Endothelial cell of umbilical vein (primary cell): ENCODE results near the gene PLD4. TPM values are rescaled to one million over a fixed set of nuclear protein-coding genes. Genes with fewer than 3 reads are reported as not detected.

Experiments
- BruUV-seq: library from RNA; stranded (reverse); fragments of 400-500 nt; replicated peaks from 2 replicates; lab custom pipeline; 2021; lab: Mats Ljungman, UMichigan
- CTCF ChIA-PET: fragments of 300-600, 350-600 bp; sonication (Branson Sonifier 250); formaldehyde crosslinking; loops from one replicate; lab custom pipeline; 2021; ENCODE audit warnings: antibody characterized with exemption, inconsistent platforms; lab: Charles Lee
- POLR2A ChIA-PET: fragments of 300-600, 350-600 bp; sonication (Branson Sonifier 250); formaldehyde crosslinking; loops from one replicate; lab custom pipeline; 2021; ENCODE audit warnings: antibody characterized with exemption, inconsistent platforms; lab: Charles Lee
- DNase-seq: peaks from one replicate; pipeline ENCODE4 v3.0.0-alpha.2; 2011; ENCODE audit warnings: low read depth, low spot score
- FAIRE-seq: peaks from 2 replicates; lab custom pipeline; 2011; peaks lifted over from hg19 to GRCh38; lab: Jason Lieb, UNC
- H2AFZ ChIP-seq: 2 replicates; pipeline ENCODE4 v1.6.0; 2012; ENCODE audit warnings: low read depth, low read length, control low read depth, inconsistent platforms
- H3K27ac ChIP-seq: 2 replicates; pipeline ENCODE4 v1.5.1; 2011; ENCODE audit warnings: low read depth, mild to moderate bottlenecking, control low read depth, low read length, moderate library complexity; ENCODE audit not compliant: insufficient read depth
- H3K27me3 ChIP-seq, 2 experiments: 2 replicates each; pipeline versions ENCODE4 v1.6.0 to v1.6.1; 2011; ENCODE audit warnings: low read length in 2 of 2, mixed read lengths in 1 of 2; ENCODE audit not compliant: control insufficient read depth in 2 of 2, insufficient read depth in 2 of 2
- H3K36me3 ChIP-seq, 2 experiments: 2 replicates in 1 of 2; 3 replicates in 1 of 2; pipeline ENCODE4 v1.5.1; 2011; ENCODE audit warnings: low read length in 2 of 2, mild to moderate bottlenecking in 1 of 2, moderate library complexity in 1 of 2; ENCODE audit not compliant: control insufficient read depth in 2 of 2, insufficient read depth in 2 of 2; ENCODE audit errors: extremely low read depth in 1 of 2
- H3K4me1 ChIP-seq: 3 replicates; pipeline ENCODE4 v1.5.1; 2011; ENCODE audit warnings: mild to moderate bottlenecking, low read length; ENCODE audit not compliant: control insufficient read depth, insufficient read depth; ENCODE audit errors: extremely low read depth
- H3K4me2 ChIP-seq: 2 replicates; pipeline ENCODE4 v1.6.1; 2011; ENCODE audit warnings: low read length, control low read depth, mixed read lengths; ENCODE audit not compliant: insufficient read depth
- H3K4me3 ChIP-seq, 3 experiments: fragments of 200-600 bp in 1 of 3; sonication (generic), shearing (Covaris generic) in 1 of 3; replicated peaks in 1 of 3; 2 replicates each; pipeline ENCODE4 v1.5.1; 2011 to 2016; ENCODE audit warnings: control low read depth in 3 of 3, low read length in 3 of 3, mild to moderate bottlenecking in 2 of 3, inconsistent platforms in 1 of 3, low read depth in 1 of 3, moderate library complexity in 1 of 3; ENCODE audit not compliant: insufficient read depth in 1 of 3
- H3K79me2 ChIP-seq: 2 replicates; pipeline ENCODE4 v1.6.0; 2012; ENCODE audit warnings: low read length, inconsistent platforms; ENCODE audit not compliant: control insufficient read depth, insufficient read depth
- H3K9ac ChIP-seq: replicated peaks from 2 replicates; pipeline ENCODE3; 2011; ENCODE audit warnings: low read length, control low read depth; ENCODE audit not compliant: insufficient read depth; ENCODE audit errors: extremely low read depth
- H3K9me1 ChIP-seq: replicated peaks from 3 replicates; pipeline ENCODE4 v1.6.0; 2011; ENCODE audit warnings: mild to moderate bottlenecking, low read length; ENCODE audit not compliant: control insufficient read depth, insufficient read depth; ENCODE audit errors: extremely low read depth
- H3K9me3 ChIP-seq: replicated peaks from 2 replicates; pipeline ENCODE4 v1.5.1; 2012; ENCODE audit warnings: low read length, inconsistent platforms; ENCODE audit not compliant: control insufficient read depth, insufficient read depth
- H4K20me1 ChIP-seq: replicated peaks from 2 replicates; pipeline ENCODE3; 2011; ENCODE audit warnings: mild to moderate bottlenecking, low read length; ENCODE audit not compliant: control insufficient read depth, insufficient read depth; ENCODE audit errors: extremely low read depth
- FOS ChIP-seq: IDR thresholded peaks from 2 replicates; pipeline ENCODE4 v1.6.1; 2011; ENCODE audit warnings: mild to moderate bottlenecking, low read length, moderate library complexity, borderline replicate concordance; ENCODE audit not compliant: insufficient read depth
- GATA2 ChIP-seq: IDR thresholded peaks from 2 replicates; pipeline ENCODE4 v1.7.0; 2011; ENCODE audit warnings: low read depth, mild to moderate bottlenecking, moderate library complexity, mixed read lengths, low read length; ENCODE audit not compliant: insufficient read length, insufficient read depth
- JUN ChIP-seq: IDR thresholded peaks from 2 replicates; pipeline ENCODE4 v1.6.1; 2011; ENCODE audit warnings: borderline replicate concordance, low read depth; ENCODE audit not compliant: insufficient read length, insufficient read depth
- MYC ChIP-seq: IDR thresholded peaks from one replicate; pipeline ENCODE4 v1.6.1; 2011; ENCODE audit warnings: mild to moderate bottlenecking, low read depth, low read length
- POLR2A ChIP-seq: IDR thresholded peaks from 2 replicates; pipeline ENCODE4 v1.6.1; 2012; ENCODE audit warnings: low read depth, mild to moderate bottlenecking, control low read depth, low read length
- POLR2AphosphoS5 ChIP-seq: IDR thresholded peaks from 2 replicates; pipeline ENCODE4 v1.6.1; 2012; ENCODE audit warnings: low read depth, mild to moderate bottlenecking, control low read depth, low read length, moderate library complexity; ENCODE audit not compliant: insufficient read depth
- dilution Hi-C: fragments of 300-500 bp; cut with MboI; formaldehyde crosslinking; loops from one replicate; pipeline ENCODE4 v1.15.0; 2019; ENCODE audit warnings: low sequenced_read_pairs; ENCODE audit not compliant: extremely low pct_ligation_motif_present
- intact Hi-C: fragments of 100-400 bp; cut with micrococcal nuclease; formaldehyde crosslinking; loops from one replicate; pipeline ENCODE4 v1.10.0; 2022
- polyA plus RNA-seq, 4 experiments: library from polyadenylated mRNA; depleted of rRNA in 3 of 4; stranded (reverse) in 3 of 4; unstranded in 1 of 4; fragments of >200 nt; gene quantifications; 2 replicates each; pipeline versions ENCODE4 v1.2.1 to v1.2.3, GENCODE V29; 2011 to 2012; ENCODE audit warnings: missing spikeins in 1 of 4
- total RNA-seq: library from RNA; stranded (reverse); gene quantifications from 2 replicates; pipeline ENCODE4 v1.2.3, GENCODE V29; 2021
- TF ChIP-seq, protein P1 (sequence below): IDR thresholded peaks from 2 replicates; pipeline ENCODE4 v1.6.1; 2011; ENCODE audit not compliant: insufficient read depth, insufficient read length

PLD4 gene
- total and polyA plus RNA-seq, 2 donors (not counting 3 experiments of a cell fraction or from before 2014, with no cell fraction given) = 0.01 to 0.11 TPM

DNA sequence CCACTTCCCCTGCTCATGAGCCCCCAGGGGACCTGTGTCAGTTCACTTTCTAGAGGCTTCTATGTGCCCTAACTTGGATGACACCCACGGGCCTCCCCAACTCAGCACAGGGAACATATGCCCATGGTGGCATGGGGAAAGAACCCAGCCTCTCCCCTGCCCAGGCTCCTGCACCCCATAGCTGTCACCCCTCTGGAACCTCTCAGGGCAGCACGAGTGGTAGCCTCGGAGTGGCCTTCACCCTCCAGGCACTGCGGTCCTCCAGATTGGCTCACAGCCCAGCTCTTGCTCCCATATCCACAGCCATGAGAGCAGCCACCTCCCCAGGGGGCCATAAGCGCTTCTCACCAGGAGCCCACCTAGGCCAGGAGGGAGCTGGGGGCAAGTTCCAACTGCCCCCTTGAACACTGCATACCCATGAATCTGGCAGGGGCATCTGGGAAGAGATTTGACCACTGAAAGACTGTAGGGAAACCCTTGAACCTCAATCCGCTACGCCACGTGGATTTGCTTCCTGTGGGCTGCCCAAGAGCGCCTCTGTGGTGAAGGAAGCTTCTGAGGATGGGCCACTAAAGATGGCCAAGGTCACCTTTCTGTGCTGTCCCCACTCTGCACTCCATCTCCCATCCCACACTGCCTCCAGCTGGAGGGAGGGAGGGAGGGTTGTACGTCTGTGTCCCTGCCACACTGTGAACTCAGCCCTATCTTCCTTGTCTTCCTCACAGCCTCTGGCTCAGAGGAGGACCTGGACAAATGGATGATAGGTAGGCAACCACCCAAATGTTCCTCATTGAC lies 11.9 kb downstream of the PLD4 start:
- Histone ChIP-seq H3K9me3 (no peaks in the 10 kb centered on the region), H3K4me3 (no peak overlapping the region), H3K9me1 (no peaks in the 10 kb centered on the region), H3K4me1 (peaks cover 6% of the 10 kb centered on the region), H2AFZ (no peak overlapping the region), H3K4me2 (no peak overlapping the region), H3K27me3 (peaks cover 3 to 11% of the 10 kb centered on the region in 2 experiments), H3K27ac (no peak overlapping the region), H3K79me2 (no peaks in the 10 kb centered on the region), H3K9ac (no peak overlapping the region), H4K20me1 (no peaks in the 10 kb centered on the region), H3K36me3 (no peaks in the 10 kb centered on the region)
- POLR2A ChIA-PET = no interaction called here
- CTCF ChIA-PET = interaction anchor here (0.9 to 4.4 kb wide), 6 partner anchors 31 to 149 kb away, joined by 3 to 37 read pairs (median 5); no protein-coding TSS in a partner anchor
- no peak for TF ChIP-seq GATA2
- TF ChIP-seq POLR2AphosphoS5 = peak; percentile 32
- no peak for TF ChIP-seq POLR2A
- intact Hi-C loops (no loop called here), dilution Hi-C loops (loop anchor here (10.0 kb wide), 1 partner anchor 138 kb away; no protein-coding TSS in a partner anchor)
- no TSS peak for BruUV-seq
- no peak for DNase-seq
- no peak for FAIRE-seq

GRCh38 chr14:104937161-104937560 lies 12.5 kb downstream of the PLD4 start:
- intact Hi-C loops (no loop called here), dilution Hi-C loops (loop anchor here (10.0 kb wide), 1 partner anchor 138 kb away; no protein-coding TSS in a partner anchor)
- Histone ChIP-seq H3K36me3 (no peaks in the 10 kb centered on the region), H3K27ac (no peak overlapping the region), H3K4me2 (no peak overlapping the region), H3K27me3 (peaks cover 3 to 9% of the 10 kb centered on the region in 2 experiments), H3K9me1 (no peaks in the 10 kb centered on the region), H3K9ac (no peak overlapping the region), H2AFZ (no peak overlapping the region), H4K20me1 (no peaks in the 10 kb centered on the region), H3K4me1 (peaks cover 6% of the 10 kb centered on the region), H3K79me2 (no peaks in the 10 kb centered on the region), H3K4me3 (no peak overlapping the region), H3K9me3 (no peaks in the 10 kb centered on the region)
- no peak for TF ChIP-seq POLR2AphosphoS5
- TF ChIP-seq JUN = no peak
- TF ChIP-seq FOS = no peak
- TF ChIP-seq, protein P1, sequence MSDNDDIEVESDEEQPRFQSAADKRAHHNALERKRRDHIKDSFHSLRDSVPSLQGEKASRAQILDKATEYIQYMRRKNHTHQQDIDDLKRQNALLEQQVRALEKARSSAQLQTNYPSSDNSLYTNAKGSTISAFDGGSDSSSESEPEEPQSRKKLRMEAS = no peak
- TF ChIP-seq MYC = no peak
- ChIA-PET CTCF (interaction anchor here (0.9 to 1.2 kb wide), 4 partner anchors 31 to 149 kb away, joined by 3 to 6 read pairs (median 4); no protein-coding TSS in a partner anchor), POLR2A (no interaction called here)
- no peak for DNase-seq
- TSS peak; percentile 2 for BruUV-seq
- no peak for FAIRE-seq
